HEK293T (cell line): ENCODE results near the gene DCXR.

Experiments used
- BHLHE40 ChIP-seq: fragments of 450-650 bp; IDR thresholded peaks from 2 replicates; pipeline ENCODE4 v1.6.1; 2016; ENCODE audit warnings: mild to moderate bottlenecking, moderate library complexity, borderline replicate concordance
- HDGF ChIP-seq: fragments of 450-650 bp; IDR thresholded peaks from 2 replicates; pipeline ENCODE4 v1.6.1; 2017; ENCODE audit warnings: antibody characterized with exemption, borderline replicate concordance
- SUZ12 ChIP-seq: fragments of 450-650 bp; IDR thresholded peaks from 2 replicates; pipeline ENCODE4 v1.6.1; 2016; ENCODE audit warnings: mild to moderate bottlenecking

- no peak for TF ChIP-seq SUZ12
- no peak for TF ChIP-seq HDGF
- TF ChIP-seq BHLHE40, result no peak
Observed at GRCh38 chr17:82005701-82006348, 31.7 kb downstream of the DCXR start.
